ENCODE results near the gene KCP.

Gene KCP

DNA sequence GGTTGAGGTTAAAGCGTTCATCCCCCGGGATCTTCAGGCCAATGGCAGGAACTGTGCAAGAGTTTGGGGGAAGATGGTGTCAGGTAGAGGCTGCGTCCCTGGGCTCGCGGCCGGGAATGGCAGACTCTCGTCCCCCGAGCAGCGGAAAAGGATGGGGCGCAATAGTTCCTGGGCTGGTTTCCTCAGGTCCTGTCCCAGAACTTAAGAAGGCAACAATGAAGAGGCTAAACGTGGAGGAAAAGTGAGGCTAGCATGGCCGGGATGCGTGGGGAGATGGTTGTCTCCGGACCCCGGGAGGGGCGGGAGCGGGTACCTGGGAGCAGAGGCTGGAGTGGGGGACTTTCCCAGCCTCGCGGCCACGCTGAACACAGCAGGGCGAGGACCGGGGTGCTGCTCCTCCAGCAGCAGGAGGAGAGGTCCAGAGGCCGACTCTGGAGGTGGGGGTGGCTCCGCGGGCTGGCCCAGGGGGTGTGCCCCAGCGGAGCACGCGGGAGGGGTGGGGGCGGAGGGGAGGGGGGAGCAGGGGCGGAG is 28.1 kb upstream of the KCP start:
- DNase-seq, result no peak

DNA sequence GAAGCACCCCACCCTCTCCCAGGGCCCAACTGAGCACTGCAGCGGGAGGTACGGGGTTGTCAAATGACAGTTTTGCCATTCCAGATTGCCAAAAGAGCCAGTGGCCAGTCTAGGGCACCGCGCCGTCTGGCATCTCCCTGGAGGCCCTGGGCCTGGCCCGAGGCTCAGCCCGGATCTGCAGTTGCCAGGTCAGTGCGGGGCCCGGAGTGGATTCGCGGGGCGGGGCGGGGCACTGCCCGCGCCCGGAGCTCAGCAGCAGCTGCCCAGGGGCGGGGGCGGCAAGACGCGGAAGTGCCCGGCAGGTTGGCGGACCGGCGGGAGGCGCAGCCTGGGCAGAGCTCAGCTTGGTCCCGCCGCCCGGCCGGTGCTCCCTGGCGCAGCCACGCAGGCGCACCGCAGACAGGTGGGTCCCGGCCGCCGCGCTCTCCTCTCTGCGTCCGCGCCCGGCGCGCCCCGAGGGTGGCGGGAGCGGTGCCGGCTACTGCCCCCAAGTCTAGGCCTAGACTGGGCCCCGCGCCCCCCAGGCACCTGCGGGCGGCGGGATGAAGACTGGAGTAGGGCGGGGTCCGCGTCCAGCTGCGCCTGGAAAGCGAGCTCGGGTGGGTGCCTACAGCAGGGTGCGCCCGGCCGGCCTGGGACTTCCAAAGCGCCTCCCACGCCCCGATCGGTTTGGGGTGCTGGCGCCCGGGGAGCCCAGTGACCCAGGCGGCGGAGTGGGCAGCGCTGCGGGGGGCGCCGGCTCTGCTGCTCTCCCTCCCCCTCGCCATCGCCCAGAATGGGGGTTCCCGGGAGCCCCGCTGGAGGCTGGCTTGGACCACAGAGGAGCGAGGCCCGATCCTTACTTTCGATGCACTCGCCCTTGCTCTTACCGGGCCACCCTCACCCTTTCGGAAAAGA is 27.4 kb upstream of the KCP start, which contains the start of gene IRF5:
TSS of gene IRF5 (plus strand) at position 281 of the 897 bp plus-strand sequence. CDS start 4,155 bp downstream, outside the sequence.
- DNase-seq, result peak; percentile 22 to 47

- no peak for DNase-seq
These were observed 26.8 kb upstream of the KCP start for GRCh38 chr7:128937271-128937646.

DNA sequence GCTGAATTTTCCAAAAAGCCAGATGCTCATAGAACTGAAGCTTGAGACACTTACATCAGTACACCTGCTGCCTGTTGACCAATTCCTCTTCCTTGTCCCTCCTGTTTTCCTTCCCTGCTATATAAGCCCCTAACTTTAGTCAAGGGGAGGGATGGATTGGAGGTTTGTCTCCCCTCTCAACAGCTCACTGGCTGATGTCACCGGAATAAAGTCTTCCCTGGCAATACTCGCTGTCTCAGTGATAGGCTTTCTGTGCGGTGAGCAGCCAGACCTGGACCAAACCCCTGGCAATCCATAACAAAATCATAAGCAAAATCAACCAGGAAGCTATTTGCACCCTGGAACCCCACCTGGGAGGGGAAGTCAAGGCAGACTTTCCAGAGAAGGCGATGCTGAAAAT is 26.3 kb upstream of the KCP start:
- no peak for DNase-seq

DNA sequence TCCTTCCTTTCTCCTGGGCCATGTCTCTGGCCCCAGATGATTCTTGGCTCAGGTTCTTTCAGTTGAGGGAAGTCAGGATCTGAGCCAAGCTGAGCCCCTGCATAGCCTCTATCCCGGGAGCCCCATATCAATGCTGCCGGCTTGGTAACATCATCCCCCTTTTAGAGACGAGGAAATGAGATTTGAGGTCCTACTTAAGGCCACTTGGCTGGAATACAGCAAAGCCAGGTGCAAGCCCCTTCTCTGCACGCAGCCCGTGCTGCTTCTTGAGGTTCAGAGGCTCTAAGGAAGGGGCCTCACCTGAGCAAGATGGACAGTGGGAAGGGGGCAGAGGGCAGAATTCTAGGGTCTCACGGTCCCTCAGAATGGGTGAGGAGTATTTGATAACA is 24.8 kb upstream of the KCP start:
- DNase-seq, result no peak

DNA sequence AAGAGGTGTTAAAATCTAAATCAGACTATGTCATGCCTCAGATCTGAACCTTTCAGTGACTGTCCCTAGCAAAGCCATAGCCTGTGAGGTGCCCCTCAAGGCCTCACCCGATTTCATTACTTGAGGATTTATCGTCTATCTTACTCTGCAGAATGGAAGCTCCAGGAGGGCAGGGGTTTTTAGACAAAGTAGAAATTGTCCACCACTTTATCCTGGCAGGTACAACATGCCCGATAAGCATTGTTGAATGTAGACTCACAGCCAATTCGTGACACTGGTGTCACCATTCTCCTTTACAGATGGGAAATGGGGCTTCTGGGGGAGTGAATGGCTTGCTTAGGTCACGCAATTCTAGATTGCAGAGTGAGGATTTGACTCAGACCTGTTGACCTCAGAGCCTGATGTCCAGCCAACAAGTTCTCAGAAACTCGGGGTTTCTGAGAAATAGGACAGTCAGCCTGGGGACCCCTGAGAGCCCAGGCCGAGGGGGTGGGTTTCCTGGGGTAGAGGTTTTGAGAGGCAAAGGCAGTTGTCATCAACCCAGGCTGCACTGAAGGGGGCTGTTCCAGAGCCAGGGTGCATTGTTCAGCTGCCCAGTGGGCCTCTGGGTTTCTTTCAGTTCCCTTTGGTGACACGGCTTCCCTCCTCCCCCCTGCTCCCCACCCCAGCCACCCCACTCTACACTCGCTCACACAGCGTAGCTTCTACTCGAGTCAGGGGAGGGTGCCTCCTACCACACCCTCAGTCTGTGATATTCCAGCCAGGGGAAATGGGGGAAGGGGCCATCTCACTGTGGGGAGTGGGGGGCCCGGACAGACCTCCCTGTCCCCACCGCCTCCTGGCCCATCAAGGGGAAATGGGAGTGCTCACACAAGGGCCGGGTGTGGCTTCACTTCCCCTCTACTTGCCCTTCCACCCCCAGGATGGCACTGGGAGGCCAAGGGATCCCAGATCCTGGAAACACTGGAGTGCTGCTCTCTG is 24.1 kb upstream of the KCP start:
- DNase-seq, result no peak

- no peak for DNase-seq
These were observed 22.8 kb upstream of the KCP start for GRCh38 chr7:128933180-128933891.

DNA sequence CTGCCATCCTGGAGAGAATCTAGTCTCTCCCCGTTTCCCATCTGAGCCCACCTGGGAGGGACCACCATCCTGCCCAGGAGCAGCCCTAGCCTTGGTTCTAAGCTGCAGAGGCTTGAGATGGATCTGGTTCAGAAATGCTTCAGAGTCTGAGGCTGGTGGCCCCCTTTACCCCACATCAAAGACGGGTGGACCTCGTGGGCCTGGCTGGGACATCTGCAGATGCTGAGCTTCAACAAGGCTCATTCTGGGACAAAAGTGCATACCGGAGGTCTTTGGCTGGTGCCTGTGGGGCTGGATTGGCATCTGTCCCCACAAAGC is 22.3 kb upstream of the KCP start:
- no peak for DNase-seq

- DNase-seq, result no peak
These were observed 21.7 kb upstream of the KCP start for GRCh38 chr7:128931965-128932861.

DNA sequence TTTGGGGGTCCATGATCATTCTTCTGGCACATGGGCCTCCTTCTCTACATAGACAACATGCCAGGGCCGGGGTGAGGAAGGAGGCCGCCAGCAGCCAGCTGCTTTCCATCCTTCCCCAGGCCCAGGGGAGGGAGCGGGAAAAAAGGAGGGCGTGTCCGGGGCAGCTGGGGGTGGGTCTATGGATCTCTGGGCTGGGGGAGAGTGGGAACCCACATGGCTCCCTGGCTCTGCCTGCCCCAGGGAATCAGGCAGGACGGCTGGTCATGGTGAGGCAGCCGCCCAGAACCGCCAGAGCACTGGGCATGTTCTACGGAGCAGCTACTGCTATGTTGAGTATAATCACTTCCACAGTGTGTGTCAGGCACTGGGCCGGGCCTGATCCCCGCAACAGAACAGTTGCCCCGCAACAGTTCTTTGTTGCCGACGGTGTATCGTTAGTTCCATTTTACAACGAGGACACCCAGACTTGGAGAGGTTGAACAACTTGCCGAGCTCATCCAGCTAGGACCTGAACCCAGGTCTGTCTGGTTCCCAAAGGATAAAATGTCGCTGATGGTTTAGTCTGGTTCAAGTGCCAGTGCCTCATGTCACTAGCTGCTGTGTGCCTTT is 20.8 kb upstream of the KCP start:
- no peak for DNase-seq

DNA sequence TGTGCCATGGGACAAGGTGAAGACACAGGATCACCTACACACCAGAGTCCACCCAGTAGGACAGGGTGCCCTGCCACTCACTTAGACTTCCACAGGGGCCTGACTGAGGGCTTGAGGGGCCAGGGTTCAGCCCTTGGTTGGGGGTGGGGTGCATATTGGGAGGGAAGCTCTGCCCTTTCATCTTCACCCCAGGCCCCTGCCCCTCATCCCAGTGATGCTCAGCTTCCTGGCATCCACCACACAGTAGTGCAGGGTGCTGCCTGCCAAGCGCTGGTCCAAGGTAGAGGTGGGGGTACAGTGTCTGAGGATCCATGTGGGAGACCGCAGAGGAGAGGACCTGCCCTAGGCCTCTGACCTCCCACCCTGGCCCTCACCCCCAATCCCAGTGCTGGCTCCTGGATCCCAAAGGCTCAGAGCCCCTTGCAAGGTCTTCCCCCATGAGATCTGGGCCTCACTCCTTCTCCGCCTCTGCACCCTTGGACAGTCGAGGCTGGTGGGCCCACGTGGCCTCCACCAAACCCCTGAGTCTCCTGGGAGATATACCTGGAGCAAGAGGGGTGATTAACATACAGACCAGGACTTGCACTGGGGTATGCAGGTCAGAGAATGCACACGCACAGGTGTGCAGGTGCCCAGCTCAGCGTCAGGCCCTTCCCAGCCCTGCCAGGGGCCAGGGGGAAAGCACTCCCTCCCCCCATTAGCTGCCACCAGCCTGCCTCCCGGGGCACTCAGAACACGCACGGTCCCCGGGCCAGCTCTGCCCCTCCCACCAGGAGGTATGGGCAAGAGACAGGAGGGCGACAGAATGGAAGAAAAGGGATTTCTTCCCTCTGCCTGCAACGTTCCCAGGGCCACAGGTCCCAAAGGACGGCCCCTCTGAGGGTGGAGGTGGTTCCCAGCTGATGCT is 18.6 kb upstream of the KCP start:
- DNase-seq, result no peak

DNA sequence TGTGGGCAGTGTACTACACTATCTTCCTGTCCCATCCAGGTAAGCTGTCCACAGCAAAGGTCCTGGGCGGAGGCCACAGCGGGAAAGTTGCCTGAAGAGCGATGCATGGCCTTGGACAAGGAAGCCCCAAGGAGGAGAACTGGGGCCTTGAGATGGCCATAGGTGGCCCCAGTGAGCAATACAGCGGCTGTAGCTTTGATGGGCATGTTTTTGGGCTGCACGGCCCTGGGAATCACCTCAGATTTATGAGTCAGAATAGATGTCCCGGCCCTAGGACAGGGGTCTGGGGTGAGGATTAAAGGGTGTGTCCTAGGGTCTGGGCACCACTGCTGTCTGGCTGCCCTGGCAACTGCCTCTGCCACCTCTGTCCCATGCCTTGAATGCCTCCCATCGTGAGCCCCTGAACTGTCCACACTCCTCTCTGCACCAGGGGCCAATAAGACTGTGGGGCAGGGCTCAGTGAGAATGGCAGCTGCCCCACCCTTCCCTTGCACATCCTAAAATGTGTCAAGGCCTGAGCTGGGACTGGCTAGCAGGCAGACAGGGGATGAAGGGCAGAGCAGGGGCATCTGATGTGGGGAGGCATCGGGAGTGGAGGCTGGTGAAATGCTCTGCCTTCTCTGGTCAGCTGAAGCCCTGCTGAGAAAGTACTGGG is 17.8 kb upstream of the KCP start:
- no peak for DNase-seq

GRCh38 chr7:128924707-128925588 is 14.4 kb upstream of the KCP start:
- DNase-seq, result no peak

DNA sequence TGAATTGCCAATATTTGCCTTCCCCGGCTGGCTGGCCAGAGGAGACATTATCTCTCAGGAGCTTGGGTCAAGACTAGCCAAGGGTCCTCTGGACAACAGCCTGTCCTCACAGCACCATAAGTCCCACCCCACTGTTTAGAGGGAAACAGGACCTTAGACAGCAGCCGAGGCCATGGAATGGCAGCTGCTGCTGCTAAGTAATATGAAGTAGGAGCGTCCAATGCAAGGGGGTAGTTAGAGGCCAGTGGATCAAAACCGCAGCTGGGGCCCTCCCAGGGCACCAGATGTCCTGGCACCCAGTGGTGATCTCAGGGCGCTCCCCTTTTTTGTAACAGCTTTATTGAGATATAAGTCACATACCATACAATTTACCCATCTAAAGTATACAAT is 12.9 kb upstream of the KCP start:
- peak in 1 of 2 experiments; percentile 17 for DNase-seq

DNA sequence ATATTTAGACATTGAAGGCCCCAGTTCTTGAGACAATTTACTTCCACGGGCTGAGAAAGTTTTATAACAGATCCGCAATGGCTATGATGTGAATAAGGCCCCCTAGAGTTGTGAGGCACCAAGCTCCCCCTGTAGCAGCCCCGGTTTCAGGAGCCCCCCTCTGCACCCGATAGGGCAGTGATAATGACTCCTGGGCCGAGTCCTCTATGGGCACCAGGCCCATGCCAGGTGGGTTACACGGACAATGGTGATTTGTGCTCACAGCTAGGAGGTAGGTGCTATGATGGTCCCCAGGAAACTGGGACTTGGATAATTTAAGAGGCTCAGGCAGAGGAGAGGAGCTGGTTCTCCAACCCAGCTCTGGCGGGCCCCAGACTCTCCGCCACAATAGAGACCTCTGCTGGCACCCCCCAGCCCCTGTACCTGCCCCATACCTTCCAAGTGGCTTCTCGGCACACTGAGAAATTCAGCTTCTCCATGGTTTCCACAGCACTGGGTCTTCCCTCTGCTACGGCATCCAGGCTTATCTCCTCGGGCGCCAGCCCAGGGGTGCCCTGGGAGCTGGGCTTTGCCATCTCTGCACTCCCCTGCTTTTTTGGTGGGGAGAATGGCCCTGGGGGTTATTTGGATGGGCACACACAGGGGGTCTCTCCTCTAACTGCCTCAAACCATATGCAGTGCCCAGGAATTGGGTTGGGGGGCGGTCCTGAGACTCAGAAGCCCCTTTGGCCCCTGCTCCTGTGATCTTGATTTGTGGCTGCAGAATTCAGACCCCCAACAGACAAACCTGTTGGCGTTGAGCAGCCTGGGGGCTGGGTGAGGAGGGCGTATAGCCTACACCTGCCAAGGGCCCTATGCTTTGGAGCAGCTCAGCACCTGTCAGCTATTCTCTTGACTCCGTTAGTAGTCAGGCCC is 12.2 kb upstream of the KCP start:
- no peak for DNase-seq

GRCh38 chr7:128921866-128922440 is 11.4 kb upstream of the KCP start:
- no peak for DNase-seq

DNA sequence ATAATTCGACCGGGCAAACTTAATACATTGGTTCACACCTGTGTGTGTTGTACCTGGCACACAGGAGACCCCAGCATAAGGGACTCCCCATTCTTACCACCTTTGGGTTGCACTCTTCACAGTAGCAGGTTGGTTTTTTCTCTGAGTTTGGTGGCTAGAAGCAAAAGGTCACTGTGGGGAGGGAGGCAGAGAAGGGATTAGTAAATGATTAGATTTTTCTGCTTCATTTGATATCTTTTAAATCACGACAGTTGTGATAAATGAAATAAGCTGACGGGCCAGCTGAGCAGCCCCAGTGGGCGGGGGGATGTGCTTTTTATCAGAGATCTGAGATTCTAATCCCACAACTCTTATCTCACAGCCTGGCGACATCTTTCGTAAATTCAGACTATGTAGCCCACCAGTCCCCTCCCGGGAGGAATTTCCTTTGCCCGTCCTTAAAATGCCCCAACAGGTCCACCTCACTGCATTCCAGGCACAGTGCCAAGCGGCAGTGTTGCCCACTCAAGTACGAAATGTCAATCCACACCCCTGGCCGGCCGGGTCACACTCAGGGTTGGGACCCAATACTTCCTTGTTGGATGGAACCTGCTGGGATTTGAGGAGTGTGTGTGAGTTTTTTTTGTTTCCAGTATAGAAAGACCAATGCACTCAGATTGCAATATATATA is 10.5 kb upstream of the KCP start:
- DNase-seq, result no peak
